Left renal pelvis (tissue), 4 donors: ENCODE results near the gene PRKAA2. TPM values are rescaled to one million over a fixed set of nuclear protein-coding genes. Genes with fewer than 3 reads are reported as not detected.
"Not testable (repeated sequence)": the region's sequence is repeated elsewhere in the genome, so short reads cannot be mapped to it uniquely, and the experiment has no call there.

Experiments
- DNase-seq, 4 donors: peaks; one replicate each; pipeline ENCODE4 v3.0.0-alpha.2; 2013; ENCODE audit warnings: low read depth in 4 of 4, low spot score in 3 of 4
- polyA plus RNA-seq, 4 donors: library from polyadenylated mRNA; unstranded; fragments of 120-200 nt; gene quantifications; one replicate each; pipeline ENCODE4 v1.2.1, GENCODE V29; 2013; ENCODE audit not compliant: insufficient read length in 4 of 4

The PRKAA2 gene
- polyA plus RNA-seq, result 10 to 100 TPM in 3 of 4 donors, 1 to 10 TPM in 1; 1.8 to 20.8 (median 16.7) TPM

DNA sequence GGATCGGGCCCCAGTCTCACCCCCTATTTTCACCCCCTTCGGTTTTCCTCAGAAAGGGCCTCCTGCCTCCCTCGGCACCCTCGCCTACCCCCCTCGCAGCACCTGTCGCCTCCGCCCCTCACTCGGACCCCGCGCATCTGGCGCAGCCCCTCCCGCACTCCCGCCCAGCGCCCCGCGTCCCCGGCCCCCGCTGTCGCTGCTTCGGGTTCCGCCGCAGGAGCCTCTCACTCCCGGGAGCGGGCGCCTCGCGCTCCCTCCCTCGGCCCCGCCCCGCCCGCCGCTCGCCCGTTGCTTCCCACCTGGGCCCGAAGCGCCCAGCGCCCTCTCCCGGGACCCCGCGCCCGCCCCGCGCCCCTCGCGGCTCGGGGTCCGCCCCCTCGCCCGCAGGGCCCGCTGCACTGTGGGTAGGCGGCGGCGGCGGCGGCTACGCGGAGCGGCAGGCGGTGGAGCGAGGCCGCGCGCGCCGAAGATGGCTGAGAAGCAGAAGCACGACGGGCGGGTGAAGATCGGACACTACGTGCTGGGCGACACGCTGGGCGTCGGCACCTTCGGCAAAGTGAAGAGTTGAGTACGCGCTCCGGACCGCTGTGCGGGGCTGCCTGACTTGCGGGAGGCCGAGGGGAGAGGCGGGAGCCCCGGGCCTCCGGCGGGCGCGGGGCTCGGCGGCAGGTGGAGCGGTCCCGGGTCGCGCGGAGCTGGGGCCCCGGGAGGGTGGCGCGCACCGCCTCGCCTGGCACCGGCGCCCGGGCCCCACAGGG lies at the start of gene PRKAA2:
PRKAA2 (plus strand) TSS at position 396 of the 758 bp plus-strand sequence; CDS start at position 470, 74 bp downstream.
- DNase-seq, result peak in 1 of 4 donors; percentile 32

DNA sequence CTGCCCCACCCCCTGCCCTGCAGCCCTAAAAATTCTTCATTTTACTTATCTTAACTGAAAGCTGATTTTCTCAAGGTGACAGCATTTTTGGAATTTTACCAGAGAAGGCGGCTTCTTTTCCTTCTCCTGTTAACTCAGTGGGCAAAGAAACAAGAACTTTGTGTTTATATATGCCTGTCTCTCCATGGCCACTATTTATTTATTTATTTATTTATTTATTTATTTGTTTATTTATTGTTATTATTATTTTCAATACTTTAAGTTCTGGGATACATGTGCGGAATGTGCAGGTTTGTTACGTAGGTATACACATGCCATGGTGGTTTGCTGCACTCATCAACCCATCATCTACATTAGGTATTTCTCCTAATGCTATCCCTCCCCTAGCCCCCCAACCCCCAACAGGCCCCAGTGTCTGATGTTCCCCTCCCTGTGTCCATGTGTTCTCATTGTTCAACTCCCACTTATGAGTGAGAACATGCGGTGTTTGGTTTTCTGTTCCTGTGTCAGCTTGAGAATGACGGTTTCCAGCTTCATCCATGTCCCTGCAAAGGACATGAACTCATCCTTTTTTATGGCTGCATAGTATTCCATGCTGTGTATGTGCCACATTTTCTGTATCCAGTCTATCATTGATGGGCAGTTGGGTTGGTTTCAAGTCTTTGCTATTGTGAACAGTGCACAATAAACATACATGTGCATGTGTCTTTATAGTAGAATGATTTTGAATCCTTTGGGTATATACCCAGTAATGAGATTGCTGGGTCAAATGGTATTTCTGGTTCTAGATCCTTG lies 49.5 kb upstream of the PRKAA2 start:
- DNase-seq, result not testable (repeated sequence)

DNA sequence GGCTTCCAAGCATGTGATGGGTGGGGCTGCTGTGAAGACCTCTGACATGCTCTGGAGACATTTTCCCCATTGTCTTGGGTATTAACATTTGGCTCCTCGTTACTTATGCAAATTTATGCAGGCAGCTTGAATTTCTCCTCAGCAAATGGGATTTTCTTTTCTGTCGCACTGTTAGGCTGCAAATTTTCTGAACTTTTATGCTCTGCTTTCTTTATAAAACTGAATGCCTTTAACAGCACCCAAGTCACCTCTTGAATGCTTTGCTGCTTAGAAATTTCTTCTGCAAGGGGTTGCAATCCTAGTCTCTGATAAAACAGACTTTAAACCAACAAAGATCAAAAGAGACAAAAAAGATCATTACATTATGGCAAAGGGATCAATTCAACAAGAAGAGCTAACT lies 35.0 kb upstream of the PRKAA2 start:
- DNase-seq, result not testable (repeated sequence)

DNA sequence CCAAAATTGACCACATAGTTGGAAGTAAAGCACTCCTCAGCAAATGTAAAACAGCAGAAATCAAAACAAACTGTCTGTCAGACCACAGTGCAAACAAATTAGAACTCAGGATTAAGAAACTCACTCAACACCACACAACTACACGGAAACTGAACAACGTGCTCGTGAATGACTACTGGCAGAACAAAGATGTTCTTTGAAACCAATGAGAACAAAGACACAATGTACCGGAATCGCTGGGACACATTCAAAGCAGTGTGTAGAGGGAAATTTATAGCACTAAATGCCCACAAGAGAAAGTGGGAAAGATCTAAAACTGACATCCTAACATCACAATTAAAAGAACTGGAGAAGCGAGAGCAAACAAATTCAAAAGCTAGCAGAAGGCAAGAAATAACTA lies 34.3 kb upstream of the PRKAA2 start:
- DNase-seq, result not testable (repeated sequence)

DNA sequence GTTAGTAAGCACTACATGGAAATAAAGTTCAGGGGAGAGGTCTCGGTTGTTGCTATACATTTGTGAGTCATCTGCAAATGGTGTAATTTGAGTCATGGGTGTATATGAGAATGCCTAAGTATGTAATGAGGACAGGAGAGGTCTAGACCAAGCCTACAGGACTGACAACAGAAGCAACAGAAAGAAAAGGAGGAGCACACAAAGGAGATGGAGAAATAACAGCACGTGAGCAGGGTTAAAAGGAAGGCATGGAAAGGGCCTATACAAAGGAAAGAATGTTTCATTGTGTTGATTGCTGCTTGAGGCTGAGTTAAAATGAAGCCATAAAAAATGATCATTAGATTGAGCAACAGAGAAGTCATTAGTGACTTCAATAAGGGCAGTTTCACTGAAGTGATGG lies 28.0 kb upstream of the PRKAA2 start:
- DNase-seq, result no peak

DNA sequence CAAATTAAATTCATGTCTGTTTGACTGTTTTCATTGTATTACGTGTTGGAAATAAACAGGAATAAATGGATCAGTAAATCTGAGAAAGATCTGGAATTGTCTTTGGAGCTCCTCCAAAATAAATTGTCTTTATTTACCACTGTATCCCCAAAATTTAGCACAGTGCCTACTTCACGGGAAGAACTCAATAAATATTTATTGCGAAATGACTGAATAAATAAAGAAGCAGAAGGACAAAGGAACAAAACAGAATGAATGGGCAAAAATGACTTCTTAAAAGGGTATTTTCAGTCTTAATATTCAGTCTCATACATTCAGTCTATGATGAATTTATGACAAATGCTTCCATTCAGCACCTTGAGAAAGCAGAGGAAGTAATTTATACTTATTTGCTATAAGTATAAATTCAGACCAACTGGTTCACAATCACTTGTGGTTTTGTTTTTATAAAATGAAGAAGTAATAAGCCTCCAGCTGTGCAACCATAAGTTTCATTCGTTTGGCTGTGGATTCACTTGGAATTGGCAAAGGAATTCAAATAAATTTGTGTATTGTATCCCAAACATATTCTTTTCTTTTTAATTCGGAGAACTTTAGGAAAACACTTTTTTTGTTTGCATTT lies 19.2 kb upstream of the PRKAA2 start:
- no peak for DNase-seq

DNA sequence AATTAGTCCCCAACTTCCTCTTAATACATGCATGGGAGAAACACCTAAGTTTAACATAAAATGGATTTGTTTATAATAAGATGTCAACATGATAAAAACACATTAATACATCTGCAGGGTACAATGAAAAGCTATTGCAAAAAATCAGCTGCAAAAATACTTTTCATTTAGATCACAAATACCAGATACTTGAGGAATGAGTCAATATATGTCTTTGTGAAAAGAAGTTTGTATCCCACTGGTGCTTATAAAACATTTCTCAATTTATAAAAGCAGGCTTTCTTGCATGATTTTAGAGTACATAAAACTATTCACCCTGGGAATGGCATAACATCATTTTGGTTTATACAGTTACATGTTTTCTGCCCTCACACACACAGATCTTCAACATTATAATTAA lies 18.6 kb upstream of the PRKAA2 start:
- DNase-seq, result no peak

DNA sequence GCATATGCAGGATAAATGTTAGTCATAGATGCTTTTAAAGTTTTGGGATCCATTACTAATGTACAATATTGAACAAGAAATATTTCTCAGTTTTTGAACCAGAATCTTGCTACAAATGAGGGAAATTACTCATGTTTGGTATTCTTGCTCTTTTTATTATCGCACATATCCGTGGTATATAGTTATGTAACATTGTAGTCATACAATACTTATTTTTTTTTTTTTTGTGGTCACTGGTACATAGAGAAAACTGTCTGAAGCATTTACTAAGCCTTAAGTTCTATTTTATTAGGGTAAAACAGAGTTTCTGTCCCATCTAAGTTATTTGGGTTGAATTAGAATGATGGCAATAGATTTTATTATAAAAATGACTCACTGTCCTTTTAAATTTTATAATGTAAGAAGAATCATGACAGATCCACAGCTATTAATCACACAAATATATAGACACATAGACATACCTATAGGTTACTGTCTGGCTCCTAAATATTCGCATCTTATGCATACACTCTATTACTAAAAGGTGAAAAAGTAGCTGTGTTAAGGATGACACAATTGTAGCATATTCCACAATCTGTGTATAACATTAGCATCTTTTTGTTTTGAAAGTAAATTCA lies 18.0 kb upstream of the PRKAA2 start:
- DNase-seq, result no peak

DNA sequence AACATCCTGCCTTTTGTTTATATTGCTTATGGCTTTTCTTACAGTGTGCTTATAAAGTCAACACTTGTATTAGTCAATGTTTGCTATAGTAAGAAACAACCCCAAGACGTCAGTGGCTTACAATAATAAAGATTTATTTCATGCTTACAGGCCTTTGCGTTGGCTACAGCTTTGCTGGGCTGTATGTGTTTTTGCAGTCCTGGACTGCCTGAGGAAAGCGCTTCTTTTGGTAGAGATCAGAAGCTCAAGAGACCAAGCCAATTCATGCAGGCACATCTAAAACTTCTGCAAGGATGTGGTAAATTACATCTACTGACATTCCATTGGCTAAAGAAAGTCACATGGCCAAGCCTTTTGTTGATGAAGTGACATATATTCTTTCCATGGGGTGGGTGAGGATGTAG lies 17.5 kb upstream of the PRKAA2 start:
- DNase-seq, result no peak

DNA sequence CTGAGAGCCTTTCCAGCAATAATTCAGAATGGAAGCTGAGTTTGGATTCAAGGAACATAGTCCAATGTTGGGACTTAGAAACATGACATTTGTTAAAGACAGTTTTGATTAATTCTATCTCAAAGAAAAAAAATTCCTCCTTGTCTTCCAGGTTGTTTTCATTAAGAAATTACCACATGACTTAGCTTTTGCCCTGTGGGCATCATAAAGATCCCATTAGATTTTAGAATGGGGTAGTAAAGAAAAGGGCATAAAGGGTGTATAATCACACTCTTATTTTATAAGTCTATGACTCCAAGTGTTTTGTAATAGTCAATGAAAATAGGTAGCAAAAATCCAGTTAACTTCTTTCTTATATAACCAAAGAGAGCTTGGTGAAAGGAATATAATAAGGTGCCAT lies 14.3 kb upstream of the PRKAA2 start:
- DNase-seq, result no peak

DNA sequence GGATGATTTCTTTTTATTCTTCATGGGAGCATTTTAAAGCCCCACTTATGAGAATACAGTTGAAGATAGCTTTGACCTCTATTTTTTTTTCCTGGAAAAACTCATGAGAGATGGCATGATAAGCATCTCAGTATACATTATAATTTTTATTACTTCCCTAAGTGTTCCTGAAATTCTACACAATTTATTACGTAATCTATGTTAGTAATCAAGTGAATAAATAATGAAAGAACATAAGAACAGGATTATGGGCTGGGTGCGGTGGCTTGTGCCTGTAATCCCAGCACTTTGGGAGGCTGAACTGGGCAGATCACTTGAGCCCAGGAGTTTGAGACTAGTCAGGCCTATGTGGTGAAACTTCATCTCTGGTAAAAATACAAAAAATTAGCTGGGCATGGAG lies 13.2 kb upstream of the PRKAA2 start:
- DNase-seq, result no peak

DNA sequence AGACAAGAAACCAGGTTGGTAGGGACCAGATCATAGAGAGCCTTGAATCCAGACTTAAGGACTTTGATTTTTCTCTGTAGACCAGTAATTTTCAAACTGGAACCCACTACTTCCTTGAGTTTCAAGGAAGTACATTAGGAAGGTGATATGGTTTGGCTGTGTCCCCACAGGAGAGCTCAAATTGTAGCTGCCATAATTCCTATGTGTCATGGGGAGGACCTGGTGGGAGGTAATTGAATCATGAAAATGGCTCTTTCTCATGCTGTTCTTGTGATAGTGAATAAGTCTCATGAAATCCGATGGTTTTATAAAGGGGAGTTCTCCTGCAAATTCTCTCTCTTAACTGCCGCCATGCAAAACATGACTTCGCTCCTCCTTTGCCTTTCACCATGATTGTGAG lies 10.1 kb upstream of the PRKAA2 start:
- no peak for DNase-seq

DNA sequence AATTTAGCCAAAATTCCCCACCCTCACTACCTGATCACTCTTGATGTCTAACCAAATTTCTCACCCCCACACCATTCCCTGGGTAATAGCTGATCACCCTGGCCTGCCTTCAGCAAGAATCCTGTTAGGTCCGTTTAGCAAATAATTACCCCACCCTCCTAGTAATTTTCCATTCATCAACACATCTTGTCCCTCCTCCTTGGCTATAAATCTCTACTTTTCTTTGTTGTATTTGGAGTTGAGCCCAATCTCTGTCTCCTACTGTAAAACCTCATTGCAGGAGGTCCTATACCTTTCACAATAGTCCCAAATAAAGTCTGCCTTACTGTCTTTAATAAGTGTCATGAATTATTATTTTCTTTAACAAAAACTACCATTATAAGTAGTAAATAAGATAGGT lies 6.9 kb upstream of the PRKAA2 start:
- DNase-seq, result no peak

DNA sequence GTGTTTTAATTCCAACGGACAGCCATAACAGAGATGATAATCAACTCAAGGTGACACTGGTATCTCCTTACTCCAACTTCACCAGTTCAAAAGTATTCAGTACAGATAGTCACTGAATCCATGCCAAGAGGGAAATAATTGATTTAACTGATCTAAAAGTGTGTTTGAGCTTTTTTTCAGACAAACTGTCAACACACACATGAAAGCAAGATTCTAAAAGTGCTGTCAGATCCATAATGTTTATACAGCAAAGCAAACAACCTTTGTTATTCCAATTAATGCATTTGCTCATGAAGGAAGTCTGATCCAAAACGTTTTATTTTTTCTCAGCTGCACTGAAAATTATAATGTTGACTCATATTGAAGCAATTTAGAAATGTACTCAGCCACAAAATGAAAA lies 5.9 kb upstream of the PRKAA2 start:
- no peak for DNase-seq

DNA sequence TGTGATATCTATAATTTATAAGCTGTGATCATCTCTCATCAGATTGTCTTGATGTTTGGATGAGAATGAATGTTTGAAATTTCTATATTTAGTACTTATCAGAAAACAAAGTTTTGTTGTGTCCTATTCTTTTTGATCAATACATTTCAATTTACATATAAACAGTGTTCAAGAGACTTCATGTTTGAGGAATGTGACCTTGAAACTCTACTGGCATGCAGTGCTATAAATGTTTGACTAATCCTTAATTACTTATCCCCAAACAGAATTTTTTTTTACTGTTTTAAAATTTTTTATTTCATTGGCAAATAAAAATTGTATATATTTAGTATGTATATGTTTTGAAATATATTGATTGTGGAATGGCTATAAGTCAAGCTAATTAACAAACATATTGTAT lies 1.5 kb upstream of the PRKAA2 start:
- DNase-seq, result no peak

DNA sequence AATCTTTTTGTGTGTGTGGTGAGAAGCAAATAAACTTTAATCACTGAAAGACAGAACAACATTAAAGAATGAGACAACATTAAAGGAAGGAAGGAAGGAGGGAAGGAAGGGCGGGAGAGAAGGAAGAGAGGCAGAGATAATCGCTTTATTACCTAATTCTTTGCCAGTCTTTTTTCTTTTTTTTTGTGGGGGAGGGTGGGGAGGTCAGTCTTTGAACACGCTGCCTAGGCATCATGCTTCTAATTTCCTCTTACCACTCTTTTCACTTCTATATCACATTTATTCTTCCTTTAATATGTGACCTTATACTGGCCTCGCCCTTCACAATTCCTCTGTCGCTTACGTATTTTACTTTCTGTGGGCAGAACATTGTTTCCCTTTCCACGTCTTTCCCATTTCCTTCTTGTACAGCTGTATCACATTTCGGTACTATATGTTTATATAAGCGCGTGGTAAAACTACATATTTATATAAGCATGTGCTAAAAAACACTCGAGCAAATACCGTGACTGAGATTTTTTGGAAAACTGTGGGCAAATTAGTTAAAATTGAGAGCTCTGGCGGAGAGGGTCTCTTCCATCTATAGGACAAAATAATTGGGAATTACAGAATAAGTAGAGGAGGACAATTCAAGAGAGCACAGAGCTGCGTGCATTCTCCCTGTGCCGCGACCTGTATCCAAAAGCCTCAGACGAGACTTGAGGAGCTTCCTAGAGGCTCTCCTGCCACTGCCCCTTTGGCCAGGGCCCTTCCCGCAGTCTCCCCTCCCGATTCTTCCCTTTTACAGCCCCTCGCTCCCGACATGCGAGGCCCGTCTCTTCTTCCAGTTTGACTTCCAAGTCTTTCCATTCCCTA lies 823 bp upstream of the PRKAA2 start:
- DNase-seq, result peak in 1 of 4 donors; percentile 8

DNA sequence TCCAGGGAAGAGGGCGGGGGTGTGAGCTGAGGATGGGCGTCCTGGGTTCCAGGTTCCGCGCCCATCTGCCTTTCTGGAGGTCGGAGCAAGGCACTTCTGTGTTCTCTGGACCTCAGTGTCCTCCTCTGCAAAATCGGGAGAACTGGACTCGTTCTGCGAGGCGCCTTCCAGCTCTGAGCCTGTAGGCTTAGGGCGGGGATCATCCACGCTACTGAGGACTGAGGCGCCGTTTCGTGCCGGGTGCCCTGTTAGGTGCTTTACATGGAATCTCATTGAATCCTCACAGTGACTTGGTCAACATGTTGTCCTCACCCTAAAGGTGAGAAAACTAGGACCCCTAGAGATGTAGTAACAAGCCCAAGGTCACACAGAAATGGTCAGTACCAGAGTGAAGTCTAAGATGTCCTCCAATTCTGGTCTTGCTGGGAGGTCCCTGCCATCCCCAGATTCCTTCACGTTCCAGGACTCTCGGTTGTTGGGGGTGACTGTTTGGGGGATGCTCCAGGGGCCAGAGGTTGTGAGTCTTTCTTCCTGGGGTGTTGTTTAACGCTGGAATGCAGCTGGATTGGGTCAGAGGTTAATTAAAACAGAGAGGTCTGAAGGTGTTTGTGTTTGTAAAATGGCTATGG lies 677 bp downstream of the PRKAA2 start:
- DNase-seq, result peak in 1 of 4 donors; percentile 14

DNA sequence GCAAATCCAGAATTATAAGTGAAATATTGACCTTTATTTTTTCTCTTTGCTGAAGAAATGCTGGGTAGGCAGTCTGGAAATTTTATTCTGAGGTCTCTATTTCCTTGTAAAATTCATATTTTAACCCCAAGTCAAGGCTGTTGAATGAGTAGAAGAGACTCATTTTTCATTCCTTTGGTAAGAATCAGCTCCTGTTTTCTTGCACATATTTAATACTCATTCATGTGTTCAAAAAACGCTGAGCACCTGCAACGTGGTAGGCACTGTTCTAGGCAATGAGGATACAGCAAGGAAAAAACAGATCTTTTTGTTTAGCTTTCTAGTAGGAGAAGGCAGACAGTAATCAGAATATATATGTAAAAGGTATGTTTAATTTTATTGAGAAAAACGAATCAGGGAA lies 1.5 kb downstream of the PRKAA2 start:
- DNase-seq, result no peak

DNA sequence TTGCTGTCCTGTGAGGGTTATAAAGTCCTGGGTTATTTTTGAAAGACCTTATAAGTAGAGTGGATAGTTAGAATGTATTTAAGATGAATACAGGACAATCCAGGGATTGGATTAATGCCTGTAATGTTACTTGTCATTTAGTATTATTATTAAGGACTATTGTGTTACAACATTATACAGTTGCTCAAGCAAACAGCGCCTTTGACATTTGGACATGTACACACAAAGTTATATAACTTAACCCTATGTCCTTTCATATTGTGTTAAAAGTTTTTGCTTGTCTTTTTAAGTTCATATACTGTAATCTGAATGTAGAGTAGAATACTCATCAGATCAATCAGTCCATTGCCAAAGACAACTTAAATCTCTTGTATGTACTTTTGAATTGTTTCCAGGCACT lies 2.0 kb downstream of the PRKAA2 start:
- no peak for DNase-seq

DNA sequence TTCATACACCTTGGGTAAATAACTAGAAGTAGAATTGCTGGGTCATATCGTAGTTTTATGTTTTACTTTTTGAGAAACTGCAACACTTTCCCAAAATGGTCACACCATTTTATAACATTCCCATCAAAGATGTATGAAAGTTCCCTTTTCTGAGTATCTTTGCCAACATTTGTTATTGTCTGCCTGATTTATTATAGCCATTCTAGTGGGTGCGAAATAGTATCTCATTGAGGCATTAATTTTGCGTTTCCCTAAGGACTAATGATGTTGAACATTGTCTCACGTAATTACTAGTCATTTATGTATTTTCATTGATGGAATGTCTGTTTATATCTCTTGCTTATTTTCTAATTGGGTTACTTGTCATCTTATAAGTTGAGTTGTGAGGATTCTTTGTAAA lies 3.4 kb downstream of the PRKAA2 start:
- DNase-seq, result no peak
